Measurements from ENCODE around the gene MYH13. TPM values are rescaled to one million over a fixed set of nuclear protein-coding genes. Genes with fewer than 3 reads are reported as not detected.

The MYH13 gene
- total RNA-seq, 1 donor from 2014 or later = not detected

GRCh38 chr17:10344816-10345215 is 28.0 kb downstream of the MYH13 start:
- DNase-seq (ENCODE audit: low spot score) = no peak

DNA sequence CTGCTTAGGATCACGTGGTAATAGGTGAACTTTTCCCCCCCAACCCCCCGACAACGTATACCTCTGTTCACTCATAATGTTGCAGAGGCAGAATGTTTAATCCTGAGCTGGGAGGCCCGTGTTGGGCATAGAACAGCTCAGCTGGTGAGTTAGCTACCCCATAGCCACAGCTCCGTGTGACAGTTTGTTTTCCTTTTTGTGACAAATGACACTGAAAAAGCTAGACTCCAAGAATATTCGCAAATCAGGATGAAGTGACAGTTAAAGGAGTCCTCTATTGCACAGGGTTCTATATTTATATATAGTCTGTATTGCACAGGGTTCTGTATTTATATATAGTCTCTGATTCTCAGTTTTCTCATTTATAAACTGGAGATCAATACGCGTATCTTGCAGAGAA is 33.8 kb downstream of the MYH13 start:
- DNase-seq (ENCODE audit: low spot score) = no peak

GRCh38 chr17:10337976-10338375 is 34.8 kb downstream of the MYH13 start:
- DNase-seq (ENCODE audit: low spot score) = no peak

GRCh38 chr17:10337136-10337535 is 35.7 kb downstream of the MYH13 start:
- DNase-seq (ENCODE audit: low spot score) = no peak

DNA sequence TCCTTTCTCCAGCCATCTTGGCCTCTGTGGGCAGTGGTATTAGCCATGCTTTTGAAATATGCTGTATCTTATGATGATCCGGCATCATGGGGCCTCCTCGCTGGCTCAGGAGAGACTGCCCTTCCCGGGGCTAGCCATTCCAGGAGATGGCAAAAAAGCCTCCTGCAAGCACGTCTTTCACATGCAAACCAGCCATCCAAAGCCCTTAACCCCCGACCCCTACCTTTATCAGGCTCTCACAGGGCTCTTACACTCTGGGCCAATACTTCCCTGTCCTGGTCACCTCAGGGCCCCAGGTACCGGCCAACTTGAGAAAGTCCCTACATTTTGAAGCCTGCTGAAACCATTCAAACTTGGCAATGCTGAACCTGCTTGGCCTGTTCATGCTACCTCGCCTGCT is 36.4 kb downstream of the MYH13 start:
- no peak for DNase-seq (ENCODE audit: low spot score)

DNA sequence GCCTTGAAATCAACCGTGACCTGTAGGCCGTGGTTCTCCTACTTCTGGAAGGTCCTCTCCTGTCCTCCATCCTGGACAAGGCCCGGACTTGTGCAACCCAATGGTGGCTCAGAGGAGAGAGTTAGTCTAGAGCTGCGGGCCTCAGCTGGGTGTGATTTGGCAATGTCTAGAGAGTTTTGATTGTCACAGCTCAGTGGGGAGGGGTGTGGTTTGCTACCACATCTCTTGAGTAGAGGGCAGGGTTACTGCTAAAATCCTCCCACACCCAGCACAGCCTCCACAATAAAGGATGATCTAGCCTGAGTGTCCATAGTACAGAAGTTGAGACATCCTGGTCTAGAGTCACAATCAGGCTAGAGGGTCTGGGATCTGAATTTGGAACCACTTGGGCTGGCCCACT is 40.3 kb downstream of the MYH13 start:
- no peak for DNase-seq (ENCODE audit: low spot score)

DNA sequence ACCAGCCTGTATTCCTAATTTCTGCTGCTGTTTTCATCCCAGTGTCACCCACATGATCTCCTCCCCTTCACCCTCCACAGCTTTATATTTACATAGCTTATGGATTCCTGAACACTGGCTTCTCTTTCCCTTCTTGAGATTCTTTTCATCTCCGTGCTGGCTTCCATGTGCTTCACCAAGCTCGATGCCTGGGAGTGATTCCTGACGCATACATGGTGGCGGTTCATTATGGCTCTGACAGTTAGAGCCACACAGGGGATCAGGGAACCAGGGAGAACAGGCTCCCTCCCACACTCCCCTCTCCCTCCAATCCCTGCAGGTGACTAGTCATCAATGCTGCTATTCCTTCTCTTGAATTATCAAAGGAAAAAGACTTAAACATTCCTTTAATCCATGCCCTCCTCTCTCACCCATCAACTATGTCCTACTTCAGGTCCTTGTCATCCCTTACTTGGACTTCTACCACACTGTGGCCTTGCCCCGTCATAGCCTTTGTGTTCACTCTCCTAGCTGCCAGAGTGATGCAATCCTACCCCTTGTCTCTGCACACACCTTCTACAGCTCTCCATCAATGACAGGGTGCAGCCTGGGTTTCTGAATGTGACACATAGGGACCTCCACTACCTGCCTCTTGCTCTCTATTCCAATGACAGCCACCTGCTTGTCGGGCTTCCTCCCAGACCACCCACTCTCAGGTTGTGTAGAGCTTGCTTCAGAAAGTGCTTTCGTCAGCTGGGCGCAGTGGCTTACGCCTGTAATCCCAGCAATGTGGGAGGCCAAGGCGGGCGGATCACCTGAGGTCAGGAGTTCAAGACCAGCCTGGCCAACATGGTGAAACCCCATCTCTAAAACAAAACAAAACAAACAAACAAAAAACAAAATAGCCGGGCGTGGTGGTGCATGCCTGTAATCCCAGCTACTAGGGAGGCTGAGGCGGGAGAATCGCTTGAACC is 43.6 kb downstream of the MYH13 start:
- DNase-seq (ENCODE audit: low spot score) = no peak

DNA sequence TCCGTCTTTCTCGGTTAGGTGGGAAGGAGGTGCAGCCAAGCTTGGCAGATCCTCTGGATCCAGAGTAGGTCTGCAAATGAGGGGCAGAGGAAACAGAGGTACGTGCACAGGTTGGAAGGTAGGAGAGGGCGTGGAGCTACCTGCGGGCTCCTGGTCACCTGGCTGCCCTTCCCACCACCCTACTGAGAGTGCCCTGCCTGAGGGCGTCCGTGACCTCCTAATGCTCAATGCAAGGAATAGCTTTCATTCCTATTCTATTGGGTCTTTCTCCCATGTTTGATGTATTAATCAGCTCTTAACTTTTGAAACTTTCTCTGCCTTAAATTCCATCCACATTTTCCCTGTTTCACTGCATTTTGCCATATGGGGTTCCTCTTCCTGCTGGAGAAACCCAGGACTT is 44.6 kb downstream of the MYH13 start:
- no peak for DNase-seq (ENCODE audit: low spot score)

- DNase-seq (ENCODE audit: low spot score) = peak; percentile 85
Measured at GRCh38 chr17:10327640-10328039, 45.2 kb downstream of the MYH13 start.

DNA sequence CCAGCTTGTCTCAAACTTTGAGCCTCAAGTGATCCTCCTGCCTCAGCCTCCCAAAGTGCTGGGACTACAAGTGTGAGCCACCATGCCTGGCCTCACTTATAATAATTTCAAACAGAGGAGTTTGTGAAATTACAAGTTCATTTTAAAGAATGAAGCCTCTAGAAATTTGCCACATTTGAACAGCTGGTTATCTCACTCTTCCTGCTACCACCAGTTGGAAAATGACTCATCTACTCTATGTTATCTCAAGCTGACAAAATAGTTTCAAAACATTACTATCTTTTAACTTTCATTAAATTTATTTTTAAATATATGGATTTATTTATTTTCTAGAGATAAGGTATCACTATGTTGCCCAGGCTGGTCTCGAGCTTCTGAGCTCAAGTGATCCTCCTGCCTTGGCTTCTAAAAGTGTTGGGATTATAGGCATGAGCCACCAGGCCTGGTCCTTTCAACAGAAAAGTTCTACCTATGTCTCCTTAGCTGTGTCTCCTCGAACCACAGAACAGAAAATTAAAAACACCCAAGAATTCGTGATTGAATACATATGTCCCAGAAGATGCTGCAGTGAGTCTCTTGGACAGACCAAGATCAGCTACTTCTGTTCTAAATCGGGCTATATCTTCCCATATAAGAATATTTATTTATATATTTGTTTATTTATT is 47.6 kb downstream of the MYH13 start:
- no peak for DNase-seq (ENCODE audit: low spot score)

DNA sequence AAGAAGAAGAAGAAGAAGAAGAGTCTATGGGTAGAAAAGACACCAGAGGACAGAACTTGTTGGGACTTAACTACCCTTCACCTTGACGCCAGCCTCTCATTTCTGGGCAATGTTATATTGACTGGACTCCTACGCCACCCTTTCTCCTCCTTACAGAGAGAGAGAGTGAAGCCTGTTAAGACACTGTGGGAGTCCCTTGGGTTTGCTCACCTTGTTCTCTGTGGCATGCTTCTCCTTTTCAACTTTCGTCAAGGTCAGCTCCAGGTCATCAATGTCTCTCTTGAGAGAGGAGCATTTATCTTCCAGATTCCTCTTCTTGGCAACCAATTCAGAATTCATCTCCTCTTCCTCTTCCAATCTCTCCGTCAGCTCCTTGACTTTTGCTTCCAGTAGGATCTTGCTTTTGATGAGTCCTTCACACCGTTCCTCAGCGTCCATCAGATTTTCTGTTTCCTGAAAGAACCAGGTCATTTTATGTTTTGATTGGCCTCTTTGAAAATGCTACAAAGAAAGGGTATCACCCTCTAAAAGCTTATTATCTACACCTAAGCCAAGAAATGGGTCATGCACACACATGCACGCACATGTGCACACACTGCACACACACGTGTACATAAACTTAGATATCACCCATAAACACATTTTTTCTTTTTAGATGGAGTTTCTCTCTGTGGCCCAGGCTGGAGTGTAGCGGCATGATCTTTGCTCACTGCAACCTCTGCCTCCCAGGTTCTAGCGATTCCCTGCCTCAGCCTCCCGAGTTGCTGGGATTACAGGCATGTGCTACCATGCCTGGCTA is 48.8 kb downstream of the MYH13 start:
- DNase-seq (ENCODE audit: low spot score) = no peak

- no peak for DNase-seq (ENCODE audit: low spot score)
Measured at GRCh38 chr17:10318535-10318934, 54.3 kb downstream of the MYH13 start.

GRCh38 chr17:10317543-10317834 is 55.3 kb downstream of the MYH13 start:
- no peak for DNase-seq (ENCODE audit: low spot score)

DNA sequence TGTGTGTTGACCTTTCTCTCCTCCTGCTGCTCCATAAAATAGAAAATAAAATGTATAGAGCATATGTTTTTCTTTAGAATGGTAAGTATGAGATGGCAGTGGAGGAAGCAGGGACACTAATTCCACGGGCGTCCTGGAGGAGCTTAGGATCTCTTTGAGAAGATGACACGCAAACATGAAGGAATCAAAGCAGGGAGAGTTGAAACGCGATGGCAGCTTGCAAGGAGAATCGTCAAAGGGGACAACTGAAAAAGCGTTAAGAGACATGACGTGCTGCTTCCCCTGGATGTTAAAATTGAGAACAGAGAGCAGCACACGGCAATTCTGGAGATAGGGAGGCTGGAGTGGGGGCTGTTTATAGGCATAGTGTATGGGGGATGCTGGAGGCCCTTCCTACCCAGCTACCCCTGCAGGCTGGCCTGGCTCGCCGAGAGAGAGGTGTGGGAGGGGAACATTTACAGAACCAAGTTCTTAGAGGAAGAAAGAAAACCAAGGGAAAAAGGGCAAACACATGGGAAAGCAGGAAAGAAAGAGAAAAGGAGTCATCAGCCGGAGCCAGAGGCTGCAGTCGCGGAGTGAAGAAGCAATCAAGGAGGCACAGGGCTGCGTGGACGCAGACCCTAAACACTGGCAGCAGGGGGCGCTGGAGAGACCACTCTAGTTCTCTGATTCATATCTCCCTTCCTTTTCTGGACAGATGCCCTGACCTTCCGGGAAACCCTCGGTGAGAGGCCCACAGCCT is 55.8 kb downstream of the MYH13 start:
- DNase-seq (ENCODE audit: low spot score) = peak; percentile 49

GRCh38 chr17:10314329-10314728 is 58.5 kb downstream of the MYH13 start:
- DNase-seq (ENCODE audit: low spot score) = no peak

DNA sequence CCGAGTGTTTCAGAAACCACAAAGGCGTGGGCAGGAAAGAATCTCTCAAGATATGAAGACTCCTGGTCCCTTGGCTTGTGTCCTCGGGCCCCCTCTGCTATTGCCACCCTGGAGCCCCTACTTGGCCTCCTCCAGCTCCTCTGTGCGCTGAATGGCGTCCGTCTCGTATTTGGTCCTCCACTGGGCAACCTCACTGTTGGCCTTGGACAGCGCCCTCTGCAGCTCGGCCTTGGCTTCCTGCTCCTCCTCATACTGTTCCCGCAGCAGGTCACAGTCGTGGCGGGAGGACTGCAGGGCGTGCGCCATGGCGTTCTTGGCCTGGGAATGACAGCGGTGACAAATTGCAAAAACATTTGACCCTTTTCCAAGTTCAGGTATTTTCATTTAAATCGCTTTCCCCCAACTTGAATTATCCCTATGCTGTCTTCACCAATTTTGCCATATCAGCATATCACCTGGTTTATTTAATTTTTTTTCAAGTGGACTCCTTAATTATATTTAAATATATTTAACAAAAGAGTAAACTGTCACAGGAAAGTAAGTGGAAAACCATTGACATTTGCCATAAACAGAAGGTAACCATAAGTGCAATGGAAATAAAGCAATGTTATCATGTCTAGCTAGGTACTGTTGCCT is 59.7 kb downstream of the MYH13 start:
- no peak for DNase-seq (ENCODE audit: low spot score)

GRCh38 chr17:10311131-10311530 is 61.7 kb downstream of the MYH13 start:
- no peak for DNase-seq (ENCODE audit: low spot score)

GRCh38 chr17:10309003-10309974 is 63.5 kb downstream of the MYH13 start:
- no peak for DNase-seq (ENCODE audit: low spot score)

DNA sequence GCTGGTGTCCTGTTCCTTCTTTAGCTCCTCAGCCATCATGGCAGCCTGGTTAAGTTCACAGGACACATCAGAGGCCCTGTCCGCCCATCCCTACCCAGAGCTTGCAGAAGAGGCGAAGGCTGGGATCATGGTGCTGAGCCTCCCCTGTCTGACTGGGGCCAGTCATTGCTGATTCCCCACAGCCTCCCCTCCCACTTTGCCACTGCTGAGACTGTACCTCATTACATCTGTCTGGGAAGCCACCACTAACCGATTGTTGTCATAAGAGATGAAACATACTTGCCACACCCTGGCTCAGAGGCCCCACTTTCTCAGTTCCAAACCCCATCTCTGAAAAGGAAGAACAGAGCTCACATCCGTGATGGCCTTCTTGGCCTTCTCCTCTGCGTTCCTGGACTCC is 66.2 kb downstream of the MYH13 start:
- DNase-seq (ENCODE audit: low spot score) = no peak

GRCh38 chr17:10305398-10305797 is 67.4 kb downstream of the MYH13 start:
- no peak for DNase-seq (ENCODE audit: low spot score)
